H1 (cell line): ENCODE results near the gene GRIK4. TPM values are rescaled to one million over a fixed set of nuclear protein-coding genes. Genes with fewer than 3 reads are reported as not detected.

Experiments
- CTCF ChIA-PET: fragments of 300-600 bp; sonication (Branson Sonifier 250); formaldehyde crosslinking; loops from one replicate; lab custom pipeline; 2021; ENCODE audit not compliant: partially characterized antibody; lab: Charles Lee
- POLR2A ChIA-PET: fragments of 300-600 bp; sonication (Branson Sonifier 250); formaldehyde crosslinking; loops from one replicate; lab custom pipeline; 2021; ENCODE audit warnings: inconsistent platforms; ENCODE audit not compliant: partially characterized antibody; lab: Charles Lee
- DNase-seq, 2 experiments: peaks; one replicate each; pipeline versions ENCODE4 v3.0.0 to v3.0.0-alpha.2; 2010 to 2022; ENCODE audit warnings: low spot score in 2 of 2, low read depth in 1 of 2, mixed read lengths in 1 of 2
- FAIRE-seq: peaks from 2 replicates; lab custom pipeline; 2011; peaks lifted over from hg19 to GRCh38; lab: Jason Lieb, UNC
- H2AFZ ChIP-seq: 2 replicates; pipeline ENCODE4 v1.8.1; 2012; ENCODE audit warnings: low read length, inconsistent platforms
- H2AK5ac ChIP-seq: 2 replicates; pipeline ENCODE4 v1.6.1; 2013; ENCODE audit warnings: low read depth, low read length
- H2BK120ac ChIP-seq: replicated peaks from 2 replicates; pipeline ENCODE3; 2013; ENCODE audit warnings: low read depth, low read length, inconsistent platforms
- H2BK12ac ChIP-seq: 2 replicates; pipeline ENCODE4 v1.6.1; 2013; ENCODE audit warnings: low read depth, low read length
- H2BK15ac ChIP-seq: 2 replicates; pipeline ENCODE4 v1.6.1; 2013; ENCODE audit warnings: low read length
- H2BK20ac ChIP-seq: 2 replicates; pipeline ENCODE4 v1.6.1; 2013; ENCODE audit warnings: low read length
- H2BK5ac ChIP-seq: 2 replicates; pipeline ENCODE4 v1.6.1; 2013; ENCODE audit warnings: low read depth, low read length
- H3K14ac ChIP-seq: 2 replicates; pipeline ENCODE4 v1.6.1; 2013; ENCODE audit warnings: inconsistent platforms; ENCODE audit not compliant: insufficient read length
- H3K18ac ChIP-seq: 2 replicates; pipeline ENCODE4 v1.6.1; 2013; ENCODE audit warnings: low read length; ENCODE audit errors: extremely low read depth
- H3K23ac ChIP-seq: 2 replicates; pipeline ENCODE4 v1.6.1; 2013; ENCODE audit warnings: inconsistent platforms; ENCODE audit not compliant: insufficient read length
- H3K23me2 ChIP-seq: 2 replicates; pipeline ENCODE4 v1.6.1; 2013; ENCODE audit warnings: low read depth, low read length
- H3K27ac ChIP-seq: 2 replicates; pipeline ENCODE4 v1.6.1; 2011; ENCODE audit warnings: low read depth, low read length, inconsistent platforms
- H3K27me3 ChIP-seq, 4 experiments: replicated peaks in 1 of 4; 1 replicate in 1 of 4; 2 replicates in 3 of 4; pipeline versions ENCODE4 v1.6.1 to v1.8.1; 2011 to 2013; ENCODE audit warnings: low read length in 3 of 4, mild to moderate bottlenecking in 3 of 4, inconsistent platforms in 2 of 4, mixed read lengths in 2 of 4, moderate library complexity in 1 of 4; ENCODE audit not compliant: control insufficient read depth in 3 of 4, insufficient read depth in 3 of 4; ENCODE audit errors: extremely low read depth in 1 of 4
- H3K36me3 ChIP-seq, 4 experiments: 2 replicates each; pipeline versions ENCODE4 v1.6.1 to v1.8.1; 2011 to 2013; ENCODE audit warnings: mild to moderate bottlenecking in 4 of 4, low read length in 3 of 4, moderate library complexity in 2 of 4, control low read depth in 1 of 4, inconsistent platforms in 1 of 4; ENCODE audit not compliant: insufficient read depth in 4 of 4, control insufficient read depth in 2 of 4
- H3K4ac ChIP-seq: replicated peaks from 2 replicates; pipeline ENCODE3; 2013; ENCODE audit warnings: low read length, low read depth, mixed read lengths, inconsistent platforms; ENCODE audit not compliant: insufficient read length
- H3K4me1 ChIP-seq, 4 experiments: replicated peaks in 1 of 4; 1 replicate in 1 of 4; 2 replicates in 3 of 4; pipeline versions ENCODE4 v1.6.1 to v1.8.1; 2011 to 2013; ENCODE audit warnings: low read length in 3 of 4, inconsistent platforms in 2 of 4, mixed read lengths in 1 of 4; ENCODE audit not compliant: insufficient read depth in 4 of 4, control insufficient read depth in 3 of 4
- H3K4me2 ChIP-seq, 2 experiments: 2 replicates each; pipeline versions ENCODE4 v1.6.1 to v1.8.1; 2011 to 2013; ENCODE audit warnings: low read depth in 2 of 2, low read length in 2 of 2, control low read depth in 1 of 2, inconsistent platforms in 1 of 2, mild to moderate bottlenecking in 1 of 2; ENCODE audit not compliant: insufficient read depth in 1 of 2
- H3K4me3 ChIP-seq, 4 experiments: fragments of 200-600, 300-600 bp in 1 of 4; sonication (generic), shearing (Covaris generic), sonication (Bioruptor Twin) in 1 of 4; 2 replicates each; pipeline versions ENCODE4 v1.5.1 to v1.8.1; 2011 to 2016; ENCODE audit warnings: low read length in 4 of 4, low read depth in 3 of 4, control low read depth in 2 of 4, inconsistent platforms in 2 of 4, mild to moderate bottlenecking in 2 of 4, mixed read lengths in 1 of 4, moderate library complexity in 1 of 4; ENCODE audit not compliant: insufficient read depth in 2 of 4; ENCODE audit errors: extremely low read depth in 1 of 4
- H3K56ac ChIP-seq: replicated peaks from 2 replicates; pipeline ENCODE3; 2013; ENCODE audit warnings: low read depth, mild to moderate bottlenecking, mixed read lengths, low read length, inconsistent platforms; ENCODE audit not compliant: insufficient read length
- H3K79me1 ChIP-seq: 2 replicates; pipeline ENCODE4 v1.6.1; 2013; ENCODE audit warnings: low read depth, low read length, control low read depth
- H3K79me2 ChIP-seq, 2 experiments: 2 replicates each; pipeline versions ENCODE4 v1.6.1 to v1.8.1; 2012 to 2013; ENCODE audit warnings: low read length in 2 of 2, mild to moderate bottlenecking in 2 of 2, inconsistent platforms in 1 of 2; ENCODE audit not compliant: insufficient read depth in 2 of 2, control insufficient read depth in 1 of 2
- H3K9ac ChIP-seq, 4 experiments: replicated peaks in 1 of 4; 1 replicate in 1 of 4; 2 replicates in 3 of 4; pipeline versions ENCODE4 v1.6.1 to v1.8.1; 2011 to 2013; ENCODE audit warnings: low read depth in 3 of 4, low read length in 3 of 4, control low read depth in 2 of 4, mild to moderate bottlenecking in 2 of 4, moderate library complexity in 2 of 4, inconsistent platforms in 1 of 4; ENCODE audit errors: extremely low read depth in 1 of 4
- H3K9me3 ChIP-seq, 2 experiments: 2 replicates each; pipeline versions ENCODE4 v1.6.1 to v1.8.1; 2012 to 2013; ENCODE audit warnings: mild to moderate bottlenecking in 2 of 2, moderate library complexity in 2 of 2, control low read depth in 1 of 2, inconsistent platforms in 1 of 2, low read depth in 1 of 2, low read length in 1 of 2, mixed read lengths in 1 of 2; ENCODE audit not compliant: insufficient read depth in 2 of 2
- H4K20me1 ChIP-seq, 2 experiments: replicated peaks in 1 of 2; 2 replicates each; pipeline versions ENCODE3 to v1.8.1; 2011 to 2013; ENCODE audit warnings: inconsistent platforms in 2 of 2, low read length in 2 of 2, mild to moderate bottlenecking in 1 of 2; ENCODE audit not compliant: insufficient read depth in 2 of 2, control insufficient read depth in 1 of 2
- H4K5ac ChIP-seq: 2 replicates; pipeline ENCODE4 v1.6.1; 2013; ENCODE audit warnings: low read length, low read depth, mixed read lengths, inconsistent platforms; ENCODE audit not compliant: insufficient read length
- H4K8ac ChIP-seq: 2 replicates; pipeline ENCODE4 v1.8.0; 2013; ENCODE audit warnings: mild to moderate bottlenecking, moderate library complexity, low read length, inconsistent platforms; ENCODE audit not compliant: insufficient read depth; ENCODE audit errors: extremely low read depth
- H4K91ac ChIP-seq: replicated peaks from 2 replicates; pipeline ENCODE3; 2013; ENCODE audit warnings: low read length, mixed read lengths, inconsistent platforms; ENCODE audit not compliant: insufficient read length
- ASH2L ChIP-seq: fragments of 200-600, 300-600 bp; sonication (generic); IDR thresholded peaks from one replicate; pipeline ENCODE4 v1.7.1; 2017; ENCODE audit warnings: low read length
- CEBPB ChIP-seq: IDR thresholded peaks from 2 replicates; pipeline ENCODE4 v1.6.1; 2012; ENCODE audit warnings: low read depth, low read length
- EGR1 ChIP-seq: IDR thresholded peaks from 2 replicates; pipeline ENCODE4 v1.6.1; 2011; ENCODE audit warnings: low read depth, low read length, borderline replicate concordance
- FOSL1 ChIP-seq: IDR thresholded peaks from 2 replicates; pipeline ENCODE4 v1.6.1; 2011; ENCODE audit warnings: mild to moderate bottlenecking, low read depth, low read length, moderate library complexity; ENCODE audit not compliant: insufficient read depth
- POLR2A ChIP-seq, 2 experiments: IDR thresholded peaks; 1 replicate in 1 of 2; 2 replicates in 1 of 2; pipeline ENCODE4 v1.6.1; 2011; ENCODE audit warnings: low read depth in 2 of 2, low read length in 2 of 2, mild to moderate bottlenecking in 2 of 2; ENCODE audit errors: control extremely low read depth in 1 of 2
- POU5F1 ChIP-seq: IDR thresholded peaks from 2 replicates; pipeline ENCODE4 v1.6.1; 2011; ENCODE audit warnings: low read depth, mild to moderate bottlenecking, low read length, moderate library complexity
- RXRA ChIP-seq: IDR thresholded peaks from 2 replicates; pipeline ENCODE4 v1.6.1; 2011; ENCODE audit warnings: low read depth, mild to moderate bottlenecking, low read length, moderate library complexity; ENCODE audit not compliant: insufficient read depth
- SIN3A ChIP-seq, 2 experiments: IDR thresholded peaks in 1 of 2; conservative IDR thresholded peaks in 1 of 2; 2 replicates each; pipeline ENCODE4 v1.6.1; 2011 to 2012; ENCODE audit warnings: low read length in 2 of 2, improper control_type of control experiment in 1 of 2, low read depth in 1 of 2, mild to moderate bottlenecking in 1 of 2
- SP1 ChIP-seq: IDR thresholded peaks from 2 replicates; pipeline ENCODE4 v1.6.1; 2011; ENCODE audit warnings: low read depth, low read length
- TAF7 ChIP-seq: optimal IDR thresholded peaks from 2 replicates; pipeline ENCODE3; 2011; ENCODE audit warnings: low read depth, mild to moderate bottlenecking, inconsistent platforms, low read length, moderate library complexity, borderline replicate concordance
- TCF12 ChIP-seq: IDR thresholded peaks from 2 replicates; pipeline ENCODE4 v1.6.1; 2011; ENCODE audit warnings: low read depth, mild to moderate bottlenecking, low read length
- WGBS, 2 experiments: shearing (Covaris generic) in 1 of 2; methylation state at CpG; one replicate each; pipeline versions ENCODE4 v1.1.6 to v1.1.7; 2013 to 2015; ENCODE audit warnings: low lambda C conversion rate in 2 of 2, mixed read lengths in 2 of 2, inconsistent platforms in 1 of 2, low coverage in 1 of 2, missing lambda C conversion rate in 1 of 2; ENCODE audit not compliant: insufficient replicate concordance in 2 of 2, insufficient coverage in 1 of 2, insufficient read length in 1 of 2; ENCODE audit errors: extremely low coverage in 1 of 2, missing lambda C conversion rate in 1 of 2; 5-methylcytosine and 5-hydroxymethylcytosine counted together
- polyA plus RNA-seq, 7 experiments: library from polyadenylated mRNA; depleted of rRNA in 3 of 7; stranded (reverse) in 5 of 7; unstranded in 2 of 7; fragments of >200 nt in 5 of 7; fragments of 200-250 nt in 2 of 7; gene quantifications; 1 replicate in 5 of 7; 2 replicates in 1 of 7; 4 replicates in 1 of 7; pipeline versions ENCODE4 v1.2.1 to v1.2.3, GENCODE V29; 2011 to 2013; ENCODE audit warnings: missing spikeins in 2 of 7, mixed read lengths in 2 of 7
- total RNA-seq: library from RNA; stranded (reverse); fragmentation: NEBNext Ultra II Directional; extraction: Animal tissue kit (Norgen Biotek cat#: 25700); gene quantifications from 2 replicates; pipeline ENCODE4 v1.2.1, GENCODE V29; 2021

GRIK4 gene
- total and polyA plus RNA-seq, 2 of the 8 experiments (the other 6 are each of a cell fraction or from before 2014, with no cell fraction given), result 1.2 to 2.9 TPM

DNA sequence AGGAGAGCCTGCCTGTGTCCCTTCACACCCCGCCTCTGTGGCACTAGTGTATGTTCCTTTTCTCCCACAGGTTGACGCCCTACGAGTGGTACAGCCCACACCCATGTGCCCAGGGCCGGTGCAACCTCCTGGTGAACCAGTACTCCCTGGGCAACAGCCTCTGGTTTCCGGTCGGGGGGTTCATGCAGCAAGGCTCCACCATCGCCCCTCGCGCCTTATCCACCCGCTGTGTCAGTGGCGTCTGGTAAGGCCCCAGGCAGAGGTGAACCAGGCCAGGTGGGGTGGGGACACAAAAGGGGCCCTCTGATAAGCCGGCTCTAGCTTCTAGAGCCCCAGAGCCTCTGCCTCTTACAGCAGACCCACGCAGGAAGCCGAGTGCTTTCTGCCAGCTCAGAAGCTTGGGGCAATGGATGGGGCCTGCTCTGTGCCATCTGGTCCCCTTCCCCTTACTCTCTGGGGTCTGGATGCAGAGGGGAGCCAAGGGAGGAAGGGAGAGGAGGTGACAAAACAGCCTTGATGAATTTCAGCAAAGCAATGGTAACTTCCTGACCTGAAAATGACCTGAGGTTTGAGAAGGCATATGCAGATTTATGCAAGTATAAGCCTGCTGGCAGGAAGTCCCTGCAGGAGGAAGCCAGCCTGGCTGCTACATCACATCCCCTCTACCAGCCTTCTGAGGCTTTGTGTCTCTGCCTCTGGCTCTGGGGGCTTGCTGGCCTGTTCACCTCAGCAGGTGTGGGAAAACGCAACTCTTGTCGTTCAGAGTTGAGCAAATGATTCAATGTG lies 445.4 kb downstream of the GRIK4 start:
- Histone ChIP-seq H3K36me3 (no peaks in the 10 kb centered on the region), H2BK15ac (peak overlapping the region; percentile 31; the same call in 1 of the 2 replicates), H3K23ac (no peak overlapping the region), H3K27ac (no peak overlapping the region), H2BK20ac (peak overlapping the region; percentile 29; the same call in 1 of the 2 replicates), H3K4me3 (no peak overlapping the region), H3K23me2 (no peaks in the 10 kb centered on the region; the same call in 1 of the 2 replicates), H3K79me1 (no peaks in the 10 kb centered on the region), H4K5ac (no peak overlapping the region), H4K91ac (peak overlapping the region; percentile 71), H3K14ac (no peak overlapping the region), H4K8ac (no peak overlapping the region; the same call in 1 of the 2 replicates), H3K4ac (no peak overlapping the region), H3K27me3 (no peaks in the 10 kb centered on the region; a peak in 1 of 7 replicates), H2AFZ (no peak overlapping the region), H2BK120ac (no peak overlapping the region), H2AK5ac (no peak overlapping the region), H3K9me3 (no peaks in the 10 kb centered on the region), H3K4me1 (peaks cover 11 to 26% (median 17%) of the 10 kb centered on the region in 4 experiments), H3K79me2 (no peaks in the 10 kb centered on the region), H2BK12ac (no peak overlapping the region; the same call in 1 of the 2 replicates), H3K4me2 (peak overlapping the region in 1 of 2 experiments; percentile 55; a peak in 2 of 4 replicates), H3K56ac (no peak overlapping the region), H3K18ac (no peak overlapping the region; the same call in 1 of the 2 replicates), H4K20me1 (no peaks in the 10 kb centered on the region), H2BK5ac (peak overlapping the region; percentile 18; the same call in 1 of the 2 replicates), H3K9ac (no peak overlapping the region)
- POLR2A ChIA-PET, result no interaction called here
- no peak for TF ChIP-seq ASH2L
- TF ChIP-seq EGR1, result no peak
- TF ChIP-seq POLR2A (IDR thresholded peaks at IDR 0.05; ENCODE audit: control extremely low read depth in 1 of 2, low read depth in 2 of 2, low read length in 2 of 2), result no peak
- no peak for TF ChIP-seq CEBPB
- 0 out of 2 replicates have a peak, but pooled peaks have one; percentile 92 for TF ChIP-seq RXRA
- TF ChIP-seq TAF7, result no peak
- no peak for TF ChIP-seq TCF12
- no peak for TF ChIP-seq SIN3A (conservative IDR thresholded peaks at IDR 0.05 in 1 of 2, IDR thresholded peaks at IDR 0.05 in 1 of 2; ENCODE audit: low read depth in 1 of 2, low read length in 2 of 2)
- 0 out of 2 replicates have a peak, but pooled peaks have one; percentile 51 for TF ChIP-seq SP1
- TF ChIP-seq FOSL1, result no peak
- TF ChIP-seq POU5F1, result peak; percentile 73; the same call in 1 of the 2 replicates
- CTCF ChIA-PET, result interaction anchor here (0.8 to 2.0 kb wide), 3 partner anchors 23 to 238 kb away, joined by 3 to 6 read pairs (median 4); no protein-coding TSS in a partner anchor
- 72% methylated on average over 16 of the region's 16 CpGs; no CpG with 5 or more reads in 1 of the 2 experiments for WGBS, 2 experiments
- DNase-seq (peak in 1 of 2 experiments; percentile 55), FAIRE-seq (peak; percentile 97)
